Colonic mucosa (tissue), 4 donors: ENCODE results near the gene TRA2A. TPM values are rescaled to one million over a fixed set of nuclear protein-coding genes. Genes with fewer than 3 reads are reported as not detected.
A peak's percentile ranks its signal among the peaks of the same experiment; 100 is the strongest.

Experiments
- DNase-seq: peaks from one replicate; pipeline ENCODE4 v3.0.0-alpha.2; 2020
- H3K27ac ChIP-seq: fragments of 200-600 bp; one replicate; pipeline ENCODE4 v1.8.0; 2021
- H3K27me3 ChIP-seq: fragments of 200-600 bp; one replicate; pipeline ENCODE4 v1.8.0; 2021
- H3K36me3 ChIP-seq: fragments of 200-600 bp; one replicate; pipeline ENCODE4 v1.8.0; 2021
- H3K4me1 ChIP-seq: fragments of 200-600 bp; one replicate; pipeline ENCODE4 v1.8.0; 2021; ENCODE audit warnings: mild to moderate bottlenecking
- H3K4me3 ChIP-seq: fragments of 200-600 bp; one replicate; pipeline ENCODE4 v1.8.0; 2021
- H3K9ac ChIP-seq, 2 donors: one replicate each; pipeline ENCODE4 v1.7.0; 2013; ENCODE audit warnings: control low read depth in 2 of 2, low read depth in 2 of 2, low read length in 2 of 2
- H3K9me3 ChIP-seq: fragments of 200-600 bp; one replicate; pipeline ENCODE4 v1.8.0; 2021
- intact Hi-C: fragments of 100-400 bp; cut with DNase I; formaldehyde crosslinking; loops from one replicate; pipeline ENCODE4 v1.14.1; 2022
- total RNA-seq, 2 donors: library from RNA; stranded (reverse); fragmentation: NEBNext Ultra II Directional in 1 of 2; extraction: Animal tissue kit (Norgen Biotek cat#: 25700) in 1 of 2; gene quantifications; one replicate each; pipeline ENCODE4 v1.2.1, GENCODE V29; 2021
- TF ChIP-seq, protein P1 (sequence below): fragments of 200-600 bp; IDR thresholded peaks from one replicate; pipeline ENCODE4 v1.8.0; 2022; ENCODE audit warnings: antibody characterized with exemption, mild to moderate bottlenecking
- donor health status: healthy.
- donor health status: DM: no; HTN: no; CAD: no.
- donor health status: DM: no; HTN: no; CAD: no.

TRA2A gene
- 10 to 100 TPM; 73.2 to 83.3 TPM for total RNA-seq

- peak; percentile 98 for DNase-seq
- Histone ChIP-seq H3K4me3 (peak within 1 kb of the TSS; percentile 93), H3K4me1 (no peaks in the 10 kb centered on the region), H3K9ac (peak within 1 kb of the TSS; percentile 99), H3K27ac (peak within 1 kb of the TSS; percentile 98), H3K36me3 (no peaks in the 10 kb centered on the region), H3K27me3 (no peaks in the 10 kb centered on the region), H3K9me3 (no peaks in the 10 kb centered on the region)
- intact Hi-C loops, result no loop called here
- TF ChIP-seq, protein P1, sequence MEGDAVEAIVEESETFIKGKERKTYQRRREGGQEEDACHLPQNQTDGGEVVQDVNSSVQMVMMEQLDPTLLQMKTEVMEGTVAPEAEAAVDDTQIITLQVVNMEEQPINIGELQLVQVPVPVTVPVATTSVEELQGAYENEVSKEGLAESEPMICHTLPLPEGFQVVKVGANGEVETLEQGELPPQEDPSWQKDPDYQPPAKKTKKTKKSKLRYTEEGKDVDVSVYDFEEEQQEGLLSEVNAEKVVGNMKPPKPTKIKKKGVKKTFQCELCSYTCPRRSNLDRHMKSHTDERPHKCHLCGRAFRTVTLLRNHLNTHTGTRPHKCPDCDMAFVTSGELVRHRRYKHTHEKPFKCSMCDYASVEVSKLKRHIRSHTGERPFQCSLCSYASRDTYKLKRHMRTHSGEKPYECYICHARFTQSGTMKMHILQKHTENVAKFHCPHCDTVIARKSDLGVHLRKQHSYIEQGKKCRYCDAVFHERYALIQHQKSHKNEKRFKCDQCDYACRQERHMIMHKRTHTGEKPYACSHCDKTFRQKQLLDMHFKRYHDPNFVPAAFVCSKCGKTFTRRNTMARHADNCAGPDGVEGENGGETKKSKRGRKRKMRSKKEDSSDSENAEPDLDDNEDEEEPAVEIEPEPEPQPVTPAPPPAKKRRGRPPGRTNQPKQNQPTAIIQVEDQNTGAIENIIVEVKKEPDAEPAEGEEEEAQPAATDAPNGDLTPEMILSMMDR, result no peak
Observed at GRCh38 chr7:23531794-23532489, at the start of gene TRA2A. TSS of gene TRA2A (minus strand) at chr7:23531981. CDS start at chr7:23531824, 157 bp downstream.

GRCh38 chr7:23570592-23571200 lies 38.9 kb upstream of the TRA2A start:
- Histone ChIP-seq H3K36me3 (no peaks in the 10 kb centered on the region), H3K27ac (no peak overlapping the region), H3K27me3 (no peaks in the 10 kb centered on the region), H3K9me3 (no peaks in the 10 kb centered on the region), H3K9ac (no peak overlapping the region), H3K4me3 (no peak overlapping the region), H3K4me1 (no peaks in the 10 kb centered on the region)
- intact Hi-C loops, result loop anchor here (2.0 to 10.0 kb wide), 2 partner anchors 144 to 1094 kb away; no protein-coding TSS in a partner anchor
- TF ChIP-seq, protein P1, result peak; percentile 77
- peak; percentile 80 for DNase-seq

DNA sequence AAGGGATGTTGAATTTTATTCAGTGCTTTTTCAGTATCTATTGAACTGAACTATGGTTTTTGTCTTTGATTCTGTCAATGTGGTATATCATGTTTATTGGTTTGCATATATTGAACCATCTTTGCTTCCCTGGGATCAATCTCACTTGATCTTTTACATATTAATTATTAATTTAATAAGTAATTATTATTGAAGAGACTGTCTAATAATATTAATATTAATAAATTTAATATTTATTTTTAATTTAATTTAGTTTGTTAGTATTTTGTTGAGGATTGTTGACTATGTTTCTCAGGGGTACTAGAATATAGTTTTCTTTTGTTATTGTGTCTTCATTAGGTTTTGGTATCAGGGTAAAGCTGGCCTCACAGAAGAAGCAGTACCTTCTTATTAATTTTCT lies 26.5 kb upstream of the TRA2A start:
- Histone ChIP-seq H3K9ac (no peak overlapping the region), H3K27ac (no peak overlapping the region), H3K4me3 (no peak overlapping the region), H3K4me1 (no peaks in the 10 kb centered on the region), H3K27me3 (no peaks in the 10 kb centered on the region), H3K36me3 (no peaks in the 10 kb centered on the region), H3K9me3 (no peaks in the 10 kb centered on the region)
- TF ChIP-seq, protein P1, result no peak
- DNase-seq, result no peak
- intact Hi-C loops, result no loop called here

GRCh38 chr7:23547662-23548061 lies 15.9 kb upstream of the TRA2A start:
- H3K4me1 ChIP-seq, result no peaks in the 10 kb centered on the region
- TF ChIP-seq, protein P1, result no peak
- DNase-seq, result no peak
- H3K4me3 ChIP-seq, result no peak overlapping the region
- intact Hi-C loops, result loop anchor here (5.0 kb wide), 4 partner anchors 115 to 430 kb away; partner anchors contain the start of gene STK31
- H3K9ac ChIP-seq, result no peak overlapping the region
- no peaks in the 10 kb centered on the region for H3K9me3 ChIP-seq
- H3K27ac ChIP-seq, result no peak overlapping the region
- no peaks in the 10 kb centered on the region for H3K36me3 ChIP-seq
- H3K27me3 ChIP-seq, result no peaks in the 10 kb centered on the region

- no peak overlapping the region for H3K9ac ChIP-seq
- no peak overlapping the region for H3K4me3 ChIP-seq
- DNase-seq, result peak; percentile 78
- no peak overlapping the region for H3K27ac ChIP-seq
- H3K36me3 ChIP-seq, result no peaks in the 10 kb centered on the region
- no peaks in the 10 kb centered on the region for H3K27me3 ChIP-seq
- no peaks in the 10 kb centered on the region for H3K9me3 ChIP-seq
- H3K4me1 ChIP-seq, result no peaks in the 10 kb centered on the region
- intact Hi-C loops, result loop anchor here (5.0 kb wide), 4 partner anchors 115 to 430 kb away; partner anchors contain the start of gene STK31
- TF ChIP-seq, protein P1, result peak; percentile 95
Observed at GRCh38 chr7:23546897-23547572, 15.3 kb upstream of the TRA2A start.
